Measurements from ENCODE around the gene CIAO2B.

Gene CIAO2B

DNA sequence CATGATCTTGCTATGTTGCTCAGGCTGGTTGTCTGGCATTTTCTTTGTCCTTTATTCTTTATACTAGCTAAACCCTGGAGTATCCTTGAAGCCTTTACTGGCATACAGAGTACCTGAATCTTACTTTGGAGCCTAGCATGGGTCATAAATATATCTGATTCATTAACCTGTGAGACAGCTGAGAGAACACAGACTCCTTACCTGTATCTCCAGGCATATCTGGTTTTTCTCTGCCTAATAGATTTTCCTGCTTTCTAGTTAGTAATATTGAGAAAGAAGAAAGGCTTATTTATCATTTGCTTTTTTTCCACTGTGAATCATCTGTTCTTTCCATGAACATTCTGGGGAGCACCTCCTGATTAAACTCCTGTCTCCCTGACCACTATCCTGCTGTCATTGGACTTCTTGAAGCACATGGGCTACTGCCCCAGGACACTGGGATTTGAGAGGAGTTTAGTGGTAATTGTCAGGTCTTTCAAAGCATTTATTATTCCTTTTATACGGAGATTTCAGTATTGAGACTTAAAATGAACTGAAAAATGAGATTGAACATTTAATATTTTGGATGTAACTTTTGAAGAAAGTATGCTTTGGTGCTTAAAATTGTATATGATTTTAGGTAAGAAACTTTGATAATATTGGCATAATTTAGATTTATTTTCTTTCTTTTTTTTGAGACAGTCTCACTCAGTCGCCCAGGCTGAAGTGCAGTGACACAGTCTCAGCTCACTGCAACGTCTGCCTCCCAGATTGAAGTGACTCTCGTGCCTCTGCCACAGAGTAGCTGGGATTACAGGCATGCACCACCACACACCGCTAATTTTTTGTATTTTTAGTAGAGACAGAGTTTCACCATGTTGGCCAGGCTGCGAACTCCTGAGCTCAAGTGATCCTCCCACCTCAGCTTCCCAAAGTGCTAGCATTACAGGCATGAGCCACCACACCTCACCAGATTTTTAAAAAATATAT lies 45.3 kb downstream of the CIAO2B start:
- H3K4ac ChIP-seq (ENCODE audit: low read depth, low read length): no peak overlapping the region
- H3K23ac ChIP-seq (ENCODE audit: low read length): no peak overlapping the region
- no peak overlapping the region for H3K18ac ChIP-seq (ENCODE audit: low read length)
- H3K56ac ChIP-seq (ENCODE audit: low read length): no peak overlapping the region
- H3K9ac ChIP-seq (ENCODE audit: low read length): no peak overlapping the region
- no peak overlapping the region for H2BK15ac ChIP-seq (replicated peaks; ENCODE audit: low read depth)
- no peaks in the 10 kb centered on the region for H3K79me2 ChIP-seq (ENCODE audit: control insufficient read depth, insufficient read depth, low read length)
- no peak overlapping the region for H2AK5ac ChIP-seq (ENCODE audit: low read length)
- WGBS (ENCODE audit: extremely low coverage, insufficient coverage, low lambda C conversion rate): no CpG with 5 or more reads among the region's 6 CpGs
- no peaks in the 10 kb centered on the region for H3K27me3 ChIP-seq (ENCODE audit: insufficient read depth, low read length, poor library complexity)
- H4K8ac ChIP-seq (ENCODE audit: low read depth, low read length): no peak overlapping the region
- H3K4me2 ChIP-seq (ENCODE audit: low read length): no peak overlapping the region
- H3K4me3 ChIP-seq (ENCODE audit: low read length): no peak overlapping the region
- peaks cover 4% of the 10 kb centered on the region for H3K36me3 ChIP-seq (ENCODE audit: control insufficient read depth, insufficient read depth, low read length)
- no peak overlapping the region for H2BK120ac ChIP-seq (ENCODE audit: low read depth, low read length)
- H3K27ac ChIP-seq (ENCODE audit: low read depth, low read length): no peak overlapping the region
- H3K79me1 ChIP-seq (ENCODE audit: low read length): peaks cover 5% of the 10 kb centered on the region
- H3K4me1 ChIP-seq (ENCODE audit: control insufficient read depth, low read depth, low read length): no peaks in the 10 kb centered on the region
- no peak overlapping the region for H4K5ac ChIP-seq (ENCODE audit: low read length)
- no peak overlapping the region for H2BK5ac ChIP-seq (ENCODE audit: low read length)
- DNase-seq: no peak

DNA sequence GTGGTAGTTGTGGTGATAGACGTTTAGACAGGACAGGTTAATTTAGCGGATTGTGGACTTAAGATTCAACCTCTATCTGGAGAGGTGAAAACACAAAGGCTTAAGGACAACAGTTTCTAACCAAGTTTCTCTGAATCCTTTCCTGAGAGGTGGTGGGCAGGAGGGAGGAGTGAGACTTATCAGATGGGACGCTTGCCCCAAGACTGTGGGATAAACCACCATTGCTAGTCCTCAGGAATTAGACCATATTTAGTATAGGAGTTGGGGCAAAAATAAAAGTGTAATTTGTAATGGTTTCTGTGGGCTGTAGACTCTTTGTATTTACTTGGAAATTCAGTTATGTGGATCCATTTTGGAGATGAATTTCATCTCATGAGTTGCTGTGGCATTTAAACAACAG lies 47.3 kb downstream of the CIAO2B start:
- H3K79me2 ChIP-seq (ENCODE audit: control insufficient read depth, insufficient read depth, low read length): peaks cover 4% of the 10 kb centered on the region
- no peak overlapping the region for H2BK5ac ChIP-seq (ENCODE audit: low read length)
- H2AK5ac ChIP-seq (ENCODE audit: low read length): no peak overlapping the region
- no peak overlapping the region for H2BK15ac ChIP-seq (replicated peaks; ENCODE audit: low read depth)
- H3K4me2 ChIP-seq (ENCODE audit: low read length): no peak overlapping the region
- H3K56ac ChIP-seq (ENCODE audit: low read length): no peak overlapping the region
- WGBS (ENCODE audit: extremely low coverage, insufficient coverage, low lambda C conversion rate): no CpG with 5 or more reads among the region's 3 CpGs
- no peak overlapping the region for H3K4ac ChIP-seq (ENCODE audit: low read depth, low read length)
- DNase-seq: no peak
- H4K8ac ChIP-seq (ENCODE audit: low read depth, low read length): no peak overlapping the region
- H3K9ac ChIP-seq (ENCODE audit: low read length): no peak overlapping the region
- H4K5ac ChIP-seq (ENCODE audit: low read length): no peak overlapping the region
- H3K27ac ChIP-seq (ENCODE audit: low read depth, low read length): no peak overlapping the region
- peaks cover 9% of the 10 kb centered on the region for H3K79me1 ChIP-seq (ENCODE audit: low read length)
- peaks cover 4% of the 10 kb centered on the region for H3K36me3 ChIP-seq (ENCODE audit: control insufficient read depth, insufficient read depth, low read length)
- no peaks in the 10 kb centered on the region for H3K4me1 ChIP-seq (ENCODE audit: control insufficient read depth, low read depth, low read length)
- no peaks in the 10 kb centered on the region for H3K27me3 ChIP-seq (ENCODE audit: insufficient read depth, low read length, poor library complexity)
- H3K18ac ChIP-seq (ENCODE audit: low read length): no peak overlapping the region
- no peak overlapping the region for H3K23ac ChIP-seq (ENCODE audit: low read length)
- no peak overlapping the region for H2BK120ac ChIP-seq (ENCODE audit: low read depth, low read length)
- H3K4me3 ChIP-seq (ENCODE audit: low read length): no peak overlapping the region

DNA sequence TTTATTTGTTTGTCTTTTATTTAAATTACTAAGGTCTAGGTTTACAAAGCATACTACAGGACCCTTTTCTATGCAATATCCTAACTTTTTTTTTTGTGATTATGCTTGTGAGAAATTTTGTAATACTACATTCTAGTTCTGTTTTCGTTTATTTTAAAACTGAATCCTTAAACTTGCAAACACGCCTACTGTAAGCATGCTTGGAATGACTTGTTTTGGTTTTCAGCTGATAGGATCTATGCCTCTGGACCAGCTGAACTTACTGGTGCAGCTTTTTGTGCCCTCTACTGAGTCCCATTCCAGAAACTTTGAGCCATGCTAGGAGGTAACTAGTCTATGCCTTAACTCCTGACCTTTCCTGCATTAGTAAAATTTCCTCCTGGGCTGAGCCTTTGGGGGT lies 47.9 kb downstream of the CIAO2B start:
- no peak overlapping the region for H3K4ac ChIP-seq (ENCODE audit: low read depth, low read length)
- no peak for DNase-seq
- no peak overlapping the region for H2AK5ac ChIP-seq (ENCODE audit: low read length)
- H3K4me3 ChIP-seq (ENCODE audit: low read length): no peak overlapping the region
- H3K27ac ChIP-seq (ENCODE audit: low read depth, low read length): no peak overlapping the region
- H3K27me3 ChIP-seq (ENCODE audit: insufficient read depth, low read length, poor library complexity): no peaks in the 10 kb centered on the region
- no peak overlapping the region for H2BK5ac ChIP-seq (ENCODE audit: low read length)
- H2BK120ac ChIP-seq (ENCODE audit: low read depth, low read length): no peak overlapping the region
- no peak overlapping the region for H3K18ac ChIP-seq (ENCODE audit: low read length)
- no peak overlapping the region for H3K9ac ChIP-seq (ENCODE audit: low read length)
- WGBS (ENCODE audit: extremely low coverage, insufficient coverage, low lambda C conversion rate): no CpG with 5 or more reads among the region's 2 CpGs
- peaks cover 10% of the 10 kb centered on the region for H3K79me1 ChIP-seq (ENCODE audit: low read length)
- H3K23ac ChIP-seq (ENCODE audit: low read length): no peak overlapping the region
- H3K4me2 ChIP-seq (ENCODE audit: low read length): no peak overlapping the region
- H3K79me2 ChIP-seq (ENCODE audit: control insufficient read depth, insufficient read depth, low read length): peaks cover 4% of the 10 kb centered on the region
- no peak overlapping the region for H4K8ac ChIP-seq (ENCODE audit: low read depth, low read length)
- no peak overlapping the region for H3K56ac ChIP-seq (ENCODE audit: low read length)
- peaks cover 4% of the 10 kb centered on the region for H3K36me3 ChIP-seq (ENCODE audit: control insufficient read depth, insufficient read depth, low read length)
- no peak overlapping the region for H4K5ac ChIP-seq (ENCODE audit: low read length)
- no peaks in the 10 kb centered on the region for H3K4me1 ChIP-seq (ENCODE audit: control insufficient read depth, low read depth, low read length)
- no peak overlapping the region for H2BK15ac ChIP-seq (replicated peaks; ENCODE audit: low read depth)

DNA sequence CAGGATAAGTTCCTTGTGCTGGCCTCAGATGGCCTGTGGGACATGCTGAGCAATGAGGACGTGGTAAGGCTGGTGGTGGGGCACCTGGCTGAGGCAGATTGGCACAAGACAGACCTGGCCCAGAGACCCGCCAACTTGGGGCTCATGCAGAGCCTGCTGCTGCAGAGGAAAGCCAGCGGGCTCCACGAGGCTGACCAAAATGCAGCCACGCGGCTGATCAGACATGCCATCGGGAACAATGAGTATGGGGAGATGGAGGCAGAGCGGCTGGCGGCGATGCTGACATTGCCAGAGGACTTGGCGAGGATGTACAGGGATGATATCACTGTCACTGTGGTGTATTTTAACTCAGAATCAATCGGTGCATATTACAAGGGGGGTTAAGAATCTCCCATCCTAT lies 48.7 kb downstream of the CIAO2B start:
- Histone ChIP-seq H3K18ac (ENCODE audit: low read length) (no peak overlapping the region), H3K27ac (ENCODE audit: low read depth, low read length) (no peak overlapping the region), H3K27me3 (ENCODE audit: insufficient read depth, low read length, poor library complexity) (no peaks in the 10 kb centered on the region), H3K4me2 (ENCODE audit: low read length) (no peak overlapping the region), H3K4me3 (ENCODE audit: low read length) (no peak overlapping the region), H3K79me1 (ENCODE audit: low read length) (peaks cover 11% of the 10 kb centered on the region), H3K36me3 (ENCODE audit: control insufficient read depth, insufficient read depth, low read length) (peaks cover 4% of the 10 kb centered on the region), H3K23ac (ENCODE audit: low read length) (no peak overlapping the region), H3K56ac (ENCODE audit: low read length) (peak overlapping the region; percentile 15), H2BK120ac (ENCODE audit: low read depth, low read length) (no peak overlapping the region), H3K4me1 (ENCODE audit: control insufficient read depth, low read depth, low read length) (no peaks in the 10 kb centered on the region), H2BK5ac (ENCODE audit: low read length) (no peak overlapping the region), H2BK15ac (replicated peaks; ENCODE audit: low read depth) (no peak overlapping the region), H3K9ac (ENCODE audit: low read length) (no peak overlapping the region), H2AK5ac (ENCODE audit: low read length) (no peak overlapping the region), H3K4ac (ENCODE audit: low read depth, low read length) (no peak overlapping the region), H3K79me2 (ENCODE audit: control insufficient read depth, insufficient read depth, low read length) (peaks cover 4% of the 10 kb centered on the region), H4K5ac (ENCODE audit: low read length) (no peak overlapping the region), H4K8ac (ENCODE audit: low read depth, low read length) (no peak overlapping the region)
- DNase-seq: no peak
- no CpG with 5 or more reads among the region's 12 CpGs for WGBS (ENCODE audit: extremely low coverage, insufficient coverage, low lambda C conversion rate)

DNA sequence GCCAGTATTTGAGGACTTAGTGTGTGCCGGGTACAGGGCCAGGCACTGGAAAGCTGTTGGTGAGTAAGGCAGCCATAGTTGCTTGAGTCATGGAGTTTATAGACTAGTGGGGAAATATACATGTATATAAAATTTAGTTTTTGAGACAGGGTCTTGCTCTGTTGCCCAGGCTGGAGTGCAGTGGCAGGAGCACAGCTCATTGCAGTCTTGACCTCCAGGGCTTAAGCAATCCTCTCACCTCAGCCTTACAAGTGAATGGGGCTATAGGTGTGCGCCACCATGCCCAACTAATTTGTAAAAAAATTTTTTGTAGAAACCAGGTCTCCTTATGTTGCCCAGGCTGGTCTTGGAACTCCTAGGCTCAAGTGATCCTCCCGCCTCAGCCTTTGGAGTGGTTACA lies 51.5 kb downstream of the CIAO2B start:
- DNase-seq: no peak
- Histone ChIP-seq H4K5ac (ENCODE audit: low read length) (no peak overlapping the region), H3K4me1 (ENCODE audit: control insufficient read depth, low read depth, low read length) (peaks cover 2% of the 10 kb centered on the region), H3K4me3 (ENCODE audit: low read length) (no peak overlapping the region), H2BK15ac (replicated peaks; ENCODE audit: low read depth) (no peak overlapping the region), H2BK5ac (ENCODE audit: low read length) (no peak overlapping the region), H3K79me1 (ENCODE audit: low read length) (peaks cover 11% of the 10 kb centered on the region), H3K36me3 (ENCODE audit: control insufficient read depth, insufficient read depth, low read length) (peaks cover 4% of the 10 kb centered on the region), H3K27ac (ENCODE audit: low read depth, low read length) (no peak overlapping the region), H3K56ac (ENCODE audit: low read length) (no peak overlapping the region), H3K27me3 (ENCODE audit: insufficient read depth, low read length, poor library complexity) (no peaks in the 10 kb centered on the region), H2AK5ac (ENCODE audit: low read length) (no peak overlapping the region), H3K79me2 (ENCODE audit: control insufficient read depth, insufficient read depth, low read length) (peaks cover 4% of the 10 kb centered on the region), H3K18ac (ENCODE audit: low read length) (no peak overlapping the region), H3K4me2 (ENCODE audit: low read length) (no peak overlapping the region), H4K8ac (ENCODE audit: low read depth, low read length) (no peak overlapping the region), H3K23ac (ENCODE audit: low read length) (no peak overlapping the region), H3K9ac (ENCODE audit: low read length) (no peak overlapping the region), H3K4ac (ENCODE audit: low read depth, low read length) (no peak overlapping the region), H2BK120ac (ENCODE audit: low read depth, low read length) (no peak overlapping the region)
- WGBS (ENCODE audit: extremely low coverage, insufficient coverage, low lambda C conversion rate): no CpG with 5 or more reads among the region's 3 CpGs

All from mesendoderm (in vitro differentiated cells).